ENCODE data around the gene ATXN7L1.
A peak's percentile ranks its signal among the peaks of the same experiment; 100 is the strongest.

Gene ATXN7L1

DNA sequence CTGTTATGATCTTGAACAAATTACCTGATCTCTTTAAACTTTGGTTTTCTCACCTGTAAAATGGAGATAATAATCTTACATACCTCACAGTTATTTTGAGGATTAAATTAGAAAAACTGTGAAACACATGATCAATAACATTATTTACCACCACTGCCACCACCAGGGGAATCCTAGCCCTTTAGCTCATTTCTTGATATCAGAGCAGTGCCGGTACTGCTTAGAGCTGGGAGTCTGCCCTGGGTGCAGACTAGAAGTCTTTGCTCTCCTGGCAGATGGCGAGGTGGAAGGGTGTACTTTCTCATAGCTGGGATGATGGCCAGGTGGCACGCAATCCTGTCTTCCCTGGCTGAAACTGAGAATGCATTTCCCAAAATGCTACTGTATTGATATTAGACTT lies 282.4 kb downstream of the ATXN7L1 start:
- Histone ChIP-seq H4K91ac (ENCODE audit: low read depth, low read length, poor library complexity) (no peak overlapping the region), H3K18ac (ENCODE audit: low read length) (no peak overlapping the region), H3K4me3 (ENCODE audit: low read length in 2 of 2) (no peak overlapping the region)

GRCh38 chr7:105591522-105591921 lies 284.9 kb downstream of the ATXN7L1 start:
- Histone ChIP-seq H3K27ac (replicated peaks; ENCODE audit: low read length) (no peak overlapping the region), H3K14ac (ENCODE audit: low read length) (no peak overlapping the region), H3K23ac (ENCODE audit: low read depth, low read length, poor library complexity) (no peak overlapping the region), H3K4ac (ENCODE audit: low read length) (no peak overlapping the region), H2AFZ (ENCODE audit: low read length) (no peak overlapping the region), H4K91ac (ENCODE audit: low read depth, low read length, poor library complexity) (no peak overlapping the region), H3K79me1 (ENCODE audit: low read depth, low read length) (no peaks in the 10 kb centered on the region), H2BK15ac (ENCODE audit: low read length) (no peak overlapping the region), H3K4me1 (ENCODE audit: control insufficient read depth in 2 of 2, insufficient read depth in 1 of 2, low read depth in 1 of 2, low read length in 2 of 2) (no peaks in the 10 kb centered on the region), H2BK120ac (ENCODE audit: low read depth, low read length) (no peak overlapping the region), H3K9me3 (replicated peaks in 1 of 2; ENCODE audit: control insufficient read depth in 2 of 2, insufficient read depth in 1 of 2, low read depth in 1 of 2, low read length in 2 of 2) (no peaks in the 10 kb centered on the region), H3K36me3 (replicated peaks in 1 of 2; ENCODE audit: control insufficient read depth in 2 of 2, insufficient read depth in 2 of 2, low read length in 2 of 2) (no peaks in the 10 kb centered on the region), H3K27me3 (ENCODE audit: control insufficient read depth in 3 of 3, insufficient read depth in 3 of 3, low read depth in 1 of 3, low read length in 3 of 3) (no peaks in the 10 kb centered on the region), H3K18ac (ENCODE audit: low read length) (no peak overlapping the region), H2BK5ac (ENCODE audit: low read length) (no peak overlapping the region), H3K4me2 (ENCODE audit: insufficient read depth, low read length, poor library complexity, severe bottlenecking) (no peak overlapping the region), H3K9ac (ENCODE audit: low read depth, low read length, poor library complexity) (no peak overlapping the region), H4K8ac (ENCODE audit: low read depth, low read length) (no peak overlapping the region), H2AK5ac (ENCODE audit: low read depth, low read length) (no peak overlapping the region), H3K4me3 (ENCODE audit: low read length in 2 of 2) (no peak overlapping the region), H2BK12ac (ENCODE audit: low read length) (no peak overlapping the region)
- no CpG with 5 or more reads among the region's 2 CpGs for WGBS, 2 donors (ENCODE audit: extremely low coverage in 2 of 2, insufficient read length in 2 of 2, insufficient replicate concordance in 1 of 2)
- DNase-seq (ENCODE audit: low spot score) = no peak

More for the DNA sequence above, 282.4 kb downstream of the ATXN7L1 start:
- no peaks in the 10 kb centered on the region for H3K9me3 ChIP-seq (replicated peaks in 1 of 2; ENCODE audit: control insufficient read depth in 2 of 2, insufficient read depth in 1 of 2, low read depth in 1 of 2, low read length in 2 of 2)
- H3K14ac ChIP-seq (ENCODE audit: low read length) = no peak overlapping the region
- no peak overlapping the region for H3K23ac ChIP-seq (ENCODE audit: low read depth, low read length, poor library complexity)
- H2BK120ac ChIP-seq (ENCODE audit: low read depth, low read length) = no peak overlapping the region
- H2BK15ac ChIP-seq (ENCODE audit: low read length) = no peak overlapping the region
- DNase-seq (ENCODE audit: low spot score) = no peak
- no peak overlapping the region for H3K4me2 ChIP-seq (ENCODE audit: insufficient read depth, low read length, poor library complexity, severe bottlenecking)
- H3K4ac ChIP-seq (ENCODE audit: low read length) = no peak overlapping the region
- no peak overlapping the region for H3K9ac ChIP-seq (ENCODE audit: low read depth, low read length, poor library complexity)
- H2BK12ac ChIP-seq (ENCODE audit: low read length) = no peak overlapping the region
- no peak overlapping the region for H3K27ac ChIP-seq (replicated peaks; ENCODE audit: low read length)
- no peaks in the 10 kb centered on the region for H3K27me3 ChIP-seq (ENCODE audit: control insufficient read depth in 3 of 3, insufficient read depth in 3 of 3, low read depth in 1 of 3, low read length in 3 of 3)
- no peak overlapping the region for H2AFZ ChIP-seq (ENCODE audit: low read length)
- H4K8ac ChIP-seq (ENCODE audit: low read depth, low read length) = no peak overlapping the region
- H3K4me1 ChIP-seq (ENCODE audit: control insufficient read depth in 2 of 2, insufficient read depth in 1 of 2, low read depth in 1 of 2, low read length in 2 of 2) = no peaks in the 10 kb centered on the region
- no CpG with 5 or more reads among the region's 3 CpGs for WGBS, 2 donors (ENCODE audit: extremely low coverage in 2 of 2, insufficient read length in 2 of 2, insufficient replicate concordance in 1 of 2)
- no peaks in the 10 kb centered on the region for H3K36me3 ChIP-seq (replicated peaks in 1 of 2; ENCODE audit: control insufficient read depth in 2 of 2, insufficient read depth in 2 of 2, low read length in 2 of 2)
- no peaks in the 10 kb centered on the region for H3K79me1 ChIP-seq (ENCODE audit: low read depth, low read length)
- no peak overlapping the region for H2AK5ac ChIP-seq (ENCODE audit: low read depth, low read length)
- H2BK5ac ChIP-seq (ENCODE audit: low read length) = no peak overlapping the region

DNA sequence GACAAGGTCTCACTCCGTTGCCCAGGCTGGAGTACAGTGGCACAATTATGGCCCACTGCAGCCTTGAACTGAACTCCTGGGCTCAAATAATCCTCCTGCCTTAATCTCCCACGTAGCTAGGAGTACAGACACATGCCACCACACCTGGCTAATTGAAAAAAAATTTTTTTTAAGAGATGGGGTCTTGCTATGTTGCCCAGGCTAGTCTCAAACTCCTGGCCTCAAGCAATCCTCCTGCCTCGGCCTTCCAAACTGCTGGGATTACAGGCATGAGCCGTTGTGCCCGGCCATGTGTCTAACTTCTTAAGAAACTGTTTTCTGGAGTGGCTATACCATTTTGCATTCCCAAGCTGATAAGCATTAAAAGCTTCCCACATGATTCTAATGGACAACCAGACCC lies 285.6 kb downstream of the ATXN7L1 start:
- no CpG with 5 or more reads among the region's 5 CpGs for WGBS, 2 donors (ENCODE audit: extremely low coverage in 2 of 2, insufficient read length in 2 of 2, insufficient replicate concordance in 1 of 2)
- H3K4ac ChIP-seq (ENCODE audit: low read length) = no peak overlapping the region
- no peak overlapping the region for H3K14ac ChIP-seq (ENCODE audit: low read length)
- H4K91ac ChIP-seq (ENCODE audit: low read depth, low read length, poor library complexity) = no peak overlapping the region
- no peaks in the 10 kb centered on the region for H3K4me1 ChIP-seq (ENCODE audit: control insufficient read depth in 2 of 2, insufficient read depth in 1 of 2, low read depth in 1 of 2, low read length in 2 of 2)
- no peak for DNase-seq (ENCODE audit: low spot score)
- H3K9me3 ChIP-seq (replicated peaks in 1 of 2; ENCODE audit: control insufficient read depth in 2 of 2, insufficient read depth in 1 of 2, low read depth in 1 of 2, low read length in 2 of 2) = no peaks in the 10 kb centered on the region
- no peak overlapping the region for H2BK15ac ChIP-seq (ENCODE audit: low read length)
- H3K79me1 ChIP-seq (ENCODE audit: low read depth, low read length) = no peaks in the 10 kb centered on the region
- no peak overlapping the region for H2AK5ac ChIP-seq (ENCODE audit: low read depth, low read length)
- no peak overlapping the region for H2BK5ac ChIP-seq (ENCODE audit: low read length)
- H2BK12ac ChIP-seq (ENCODE audit: low read length) = no peak overlapping the region
- no peak overlapping the region for H4K8ac ChIP-seq (ENCODE audit: low read depth, low read length)
- H3K4me3 ChIP-seq (ENCODE audit: low read length in 2 of 2) = no peak overlapping the region
- H3K4me2 ChIP-seq (ENCODE audit: insufficient read depth, low read length, poor library complexity, severe bottlenecking) = no peak overlapping the region
- no peaks in the 10 kb centered on the region for H3K27me3 ChIP-seq (ENCODE audit: control insufficient read depth in 3 of 3, insufficient read depth in 3 of 3, low read depth in 1 of 3, low read length in 3 of 3)
- no peak overlapping the region for H3K9ac ChIP-seq (ENCODE audit: low read depth, low read length, poor library complexity)
- H2AFZ ChIP-seq (ENCODE audit: low read length) = no peak overlapping the region
- H3K27ac ChIP-seq (replicated peaks; ENCODE audit: low read length) = no peak overlapping the region
- H3K36me3 ChIP-seq (replicated peaks in 1 of 2; ENCODE audit: control insufficient read depth in 2 of 2, insufficient read depth in 2 of 2, low read length in 2 of 2) = no peaks in the 10 kb centered on the region
- no peak overlapping the region for H3K23ac ChIP-seq (ENCODE audit: low read depth, low read length, poor library complexity)
- no peak overlapping the region for H3K18ac ChIP-seq (ENCODE audit: low read length)
- no peak overlapping the region for H2BK120ac ChIP-seq (ENCODE audit: low read depth, low read length)

DNA sequence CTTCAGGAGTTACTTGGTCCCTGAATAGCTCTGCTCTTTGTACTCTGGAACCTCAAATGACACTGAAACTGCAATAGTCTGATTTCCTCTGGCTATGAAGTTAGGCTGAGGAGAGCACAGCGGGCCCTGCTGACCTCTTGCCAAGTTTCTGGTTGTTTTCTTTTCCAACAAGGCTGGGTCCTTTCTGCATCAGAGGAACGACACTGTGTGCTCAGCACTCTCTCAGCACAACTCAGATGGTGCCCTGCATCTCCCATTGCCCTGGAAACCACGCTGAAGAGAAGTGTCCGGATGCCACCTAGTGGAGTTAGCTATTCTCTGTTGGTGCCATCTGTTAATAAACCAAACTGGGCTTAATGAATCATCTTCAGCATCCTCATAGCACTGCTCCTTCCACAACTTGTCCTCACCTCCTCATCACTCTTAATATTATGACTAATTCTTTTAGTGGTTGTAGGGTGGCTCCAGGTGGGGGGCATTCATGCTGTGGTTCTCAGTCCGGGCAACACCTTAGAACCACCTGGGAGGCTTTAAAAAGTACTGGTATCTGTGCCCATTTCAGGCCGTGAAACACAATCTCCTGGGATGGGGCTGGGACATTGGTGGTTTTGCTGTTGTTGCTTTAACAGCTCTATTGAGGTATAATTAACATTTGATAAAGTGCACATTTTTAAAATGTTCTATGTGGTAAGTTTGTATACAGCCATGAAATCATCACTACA lies 286.9 kb downstream of the ATXN7L1 start:
- Histone ChIP-seq H3K23ac (ENCODE audit: low read depth, low read length, poor library complexity) (no peak overlapping the region), H3K4me1 (ENCODE audit: control insufficient read depth in 2 of 2, insufficient read depth in 1 of 2, low read depth in 1 of 2, low read length in 2 of 2) (no peaks in the 10 kb centered on the region), H2AFZ (ENCODE audit: low read length) (peak overlapping the region; percentile 72), H2AK5ac (ENCODE audit: low read depth, low read length) (no peak overlapping the region), H2BK120ac (ENCODE audit: low read depth, low read length) (no peak overlapping the region), H3K9ac (ENCODE audit: low read depth, low read length, poor library complexity) (no peak overlapping the region), H3K4me2 (ENCODE audit: insufficient read depth, low read length, poor library complexity, severe bottlenecking) (no peak overlapping the region), H3K14ac (ENCODE audit: low read length) (no peak overlapping the region), H3K18ac (ENCODE audit: low read length) (no peak overlapping the region), H3K4ac (ENCODE audit: low read length) (no peak overlapping the region), H3K4me3 (ENCODE audit: low read length in 2 of 2) (no peak overlapping the region), H2BK15ac (ENCODE audit: low read length) (no peak overlapping the region), H3K27me3 (ENCODE audit: control insufficient read depth in 3 of 3, insufficient read depth in 3 of 3, low read depth in 1 of 3, low read length in 3 of 3) (no peaks in the 10 kb centered on the region), H3K27ac (replicated peaks; ENCODE audit: low read length) (no peak overlapping the region), H4K91ac (ENCODE audit: low read depth, low read length, poor library complexity) (no peak overlapping the region), H2BK12ac (ENCODE audit: low read length) (no peak overlapping the region), H4K8ac (ENCODE audit: low read depth, low read length) (no peak overlapping the region), H3K79me1 (ENCODE audit: low read depth, low read length) (no peaks in the 10 kb centered on the region), H3K9me3 (replicated peaks in 1 of 2; ENCODE audit: control insufficient read depth in 2 of 2, insufficient read depth in 1 of 2, low read depth in 1 of 2, low read length in 2 of 2) (no peaks in the 10 kb centered on the region), H2BK5ac (ENCODE audit: low read length) (no peak overlapping the region), H3K36me3 (replicated peaks in 1 of 2; ENCODE audit: control insufficient read depth in 2 of 2, insufficient read depth in 2 of 2, low read length in 2 of 2) (no peaks in the 10 kb centered on the region)
- DNase-seq (ENCODE audit: low spot score) = peak; percentile 43
- no CpG with 5 or more reads among the region's 6 CpGs for WGBS, 2 donors (ENCODE audit: extremely low coverage in 2 of 2, insufficient read length in 2 of 2, insufficient replicate concordance in 1 of 2)

Measured in neuronal stem cell (in vitro differentiated cells).